Tibial artery (tissue), 4 donors: Measurements from ENCODE around the gene MRC2.

Source experiments
- DNase-seq, 2 donors: peaks; one replicate each; pipeline ENCODE4 v3.0.0-alpha.2; 2019
- H3K27ac ChIP-seq, 2 donors: fragments of 200-600 bp; sonication (generic) in 1 of 2; 1 replicate in 1 of 2; 2 replicates in 1 of 2; pipeline ENCODE4 v1.5.1; 2018 to 2019; ENCODE audit warnings: mild to moderate bottlenecking in 1 of 2
- H3K27me3 ChIP-seq, 2 donors: fragments of 200-600 bp; sonication (generic) in 1 of 2; one replicate each; pipeline versions ENCODE4 v1.5.1 to v1.6.0; 2016 to 2019
- H3K36me3 ChIP-seq, 3 donors: fragments of 200-600 bp; sonication (generic) in 2 of 3; one replicate each; pipeline ENCODE4 v1.5.1; 2016 to 2019; ENCODE audit warnings: mild to moderate bottlenecking in 2 of 3
- H3K4me1 ChIP-seq, 4 donors: fragments of 200-600 bp; sonication (generic) in 2 of 4; 1 replicate in 3 of 4; 2 replicates in 1 of 4; pipeline ENCODE4 v1.5.1; 2016 to 2019
- H3K4me3 ChIP-seq, 2 donors: fragments of 200-600 bp; sonication (generic) in 1 of 2; 1 replicate in 1 of 2; 2 replicates in 1 of 2; pipeline ENCODE4 v1.5.1; 2018 to 2019; ENCODE audit warnings: mild to moderate bottlenecking in 2 of 2
- H3K9me3 ChIP-seq, 3 donors: fragments of 200-600 bp; sonication (generic) in 1 of 3; one replicate each; pipeline ENCODE4 v1.5.1; 2016 to 2019
- intact Hi-C: fragments of 100-400 bp; cut with DNase I; formaldehyde crosslinking; loops from one replicate; pipeline ENCODE4 v1.15.0; 2023; ENCODE audit warnings: low total_unique reads
- TF ChIP-seq, protein P1 (sequence below), 2 experiments: fragments of 200-600 bp in 1 of 2; fragments of 450-650 bp in 1 of 2; IDR thresholded peaks; one replicate each; pipeline ENCODE4 v1.5.1; 2017 to 2019; ENCODE audit warnings: antibody characterized with exemption in 2 of 2, mild to moderate bottlenecking in 1 of 2, moderate library complexity in 1 of 2

Gene MRC2

GRCh38 chr17:62708587-62708986, 81.1 kb downstream of the MRC2 start:
- Histone ChIP-seq H3K9me3 (peaks cover 0 to 6% (median 0%) of the 10 kb centered on the region in 3 donors), H3K27me3 (peaks cover 0 to 11% of the 10 kb centered on the region in 2 donors), H3K36me3 (no peaks in the 10 kb centered on the region), H3K27ac (no peak overlapping the region), H3K4me1 (peaks cover 0 to 24% (median 9%) of the 10 kb centered on the region in 4 donors), H3K4me3 (no peak overlapping the region)
- TF ChIP-seq, protein P1, sequence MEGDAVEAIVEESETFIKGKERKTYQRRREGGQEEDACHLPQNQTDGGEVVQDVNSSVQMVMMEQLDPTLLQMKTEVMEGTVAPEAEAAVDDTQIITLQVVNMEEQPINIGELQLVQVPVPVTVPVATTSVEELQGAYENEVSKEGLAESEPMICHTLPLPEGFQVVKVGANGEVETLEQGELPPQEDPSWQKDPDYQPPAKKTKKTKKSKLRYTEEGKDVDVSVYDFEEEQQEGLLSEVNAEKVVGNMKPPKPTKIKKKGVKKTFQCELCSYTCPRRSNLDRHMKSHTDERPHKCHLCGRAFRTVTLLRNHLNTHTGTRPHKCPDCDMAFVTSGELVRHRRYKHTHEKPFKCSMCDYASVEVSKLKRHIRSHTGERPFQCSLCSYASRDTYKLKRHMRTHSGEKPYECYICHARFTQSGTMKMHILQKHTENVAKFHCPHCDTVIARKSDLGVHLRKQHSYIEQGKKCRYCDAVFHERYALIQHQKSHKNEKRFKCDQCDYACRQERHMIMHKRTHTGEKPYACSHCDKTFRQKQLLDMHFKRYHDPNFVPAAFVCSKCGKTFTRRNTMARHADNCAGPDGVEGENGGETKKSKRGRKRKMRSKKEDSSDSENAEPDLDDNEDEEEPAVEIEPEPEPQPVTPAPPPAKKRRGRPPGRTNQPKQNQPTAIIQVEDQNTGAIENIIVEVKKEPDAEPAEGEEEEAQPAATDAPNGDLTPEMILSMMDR (IDR thresholded peaks at IDR 0.05): no peak
- intact Hi-C loops: no loop called here
- DNase-seq: no peak

- Histone ChIP-seq H3K4me1 (no peaks in the 10 kb centered on the region), H3K36me3 (no peaks in the 10 kb centered on the region), H3K4me3 (no peak overlapping the region), H3K27me3 (no peaks in the 10 kb centered on the region), H3K9me3 (peaks cover 0 to 6% (median 0%) of the 10 kb centered on the region in 3 donors), H3K27ac (no peak overlapping the region)
- TF ChIP-seq, protein P1 (IDR thresholded peaks at IDR 0.05): no peak
- peak in 1 of 2 donors; percentile 39 for DNase-seq
- intact Hi-C loops: no loop called here
Observed at GRCh38 chr17:62712171-62712581, 84.7 kb downstream of the MRC2 start.

GRCh38 chr17:62713086-62713881, 85.8 kb downstream of the MRC2 start:
- peak in 1 of 2 donors; percentile 35 for DNase-seq
- intact Hi-C loops: no loop called here
- Histone ChIP-seq H3K27me3 (no peaks in the 10 kb centered on the region), H3K27ac (no peak overlapping the region), H3K4me1 (no peaks in the 10 kb centered on the region), H3K4me3 (no peak overlapping the region), H3K36me3 (no peaks in the 10 kb centered on the region), H3K9me3 (peaks cover 0 to 6% (median 0%) of the 10 kb centered on the region in 3 donors)
- TF ChIP-seq, protein P1 (IDR thresholded peaks at IDR 0.05): no peak

- TF ChIP-seq, protein P1 (IDR thresholded peaks at IDR 0.05): no peak
- H3K27ac ChIP-seq: no peak overlapping the region
- intact Hi-C loops: no loop called here
Observed at GRCh38 chr17:62714016-62714777, 86.7 kb downstream of the MRC2 start.

GRCh38 chr17:62715882-62716390, 88.5 kb downstream of the MRC2 start:
- TF ChIP-seq, protein P1 (IDR thresholded peaks at IDR 0.05): no peak
- intact Hi-C loops: no loop called here
- DNase-seq: peak in 1 of 2 donors; percentile 41

More at GRCh38 chr17:62714016-62714777, 86.7 kb downstream of the MRC2 start:
- peak in 1 of 2 donors; percentile 20 for DNase-seq
- no peak overlapping the region for H3K4me3 ChIP-seq
- no peaks in the 10 kb centered on the region for H3K36me3 ChIP-seq
- H3K9me3 ChIP-seq: no peaks in the 10 kb centered on the region
- H3K4me1 ChIP-seq: no peaks in the 10 kb centered on the region
- H3K27me3 ChIP-seq: no peaks in the 10 kb centered on the region

More at GRCh38 chr17:62715882-62716390, 88.5 kb downstream of the MRC2 start:
- H3K36me3 ChIP-seq: no peaks in the 10 kb centered on the region
- no peaks in the 10 kb centered on the region for H3K27me3 ChIP-seq
- no peaks in the 10 kb centered on the region for H3K9me3 ChIP-seq
- no peaks in the 10 kb centered on the region for H3K4me1 ChIP-seq
- H3K4me3 ChIP-seq: no peak overlapping the region
- H3K27ac ChIP-seq: no peak overlapping the region
